K562 (cell line): ENCODE measurements around the gene WDR46. TPM values are rescaled to one million over a fixed set of nuclear protein-coding genes. Genes with fewer than 3 reads are reported as not detected.
A peak's percentile ranks its signal among the peaks of the same experiment; 100 is the strongest.

Source experiments
- E2F5 ChIP-seq: sonication (generic); formaldehyde crosslinking; IDR thresholded peaks from 2 replicates; pipeline ENCODE4 v1.8.0; 2022; ENCODE audit warnings: mild to moderate bottlenecking, missing genetic modification reagents
- GATAD2B ChIP-seq: fragments of 450-650 bp; IDR thresholded peaks from 2 replicates; pipeline ENCODE4 v1.6.1; 2017; ENCODE audit warnings: mild to moderate bottlenecking, borderline replicate concordance
- HEY1 ChIP-seq: fragments of 250-450 bp; sonication (Bioruptor Pico); IDR thresholded peaks from 2 replicates; pipeline ENCODE4 v1.5.0; 2020; ENCODE audit warnings: mild to moderate bottlenecking, moderate library complexity, borderline replicate concordance
- KDM1A ChIP-seq, 2 experiments: fragments of 450-650 bp; IDR thresholded peaks; 2 replicates each; pipeline ENCODE4 v1.6.1; 2016; ENCODE audit warnings: mild to moderate bottlenecking in 2 of 2
- KDM2B ChIP-seq: fragments of 250-450 bp; sonication (Bioruptor Pico); IDR thresholded peaks from 2 replicates; pipeline ENCODE4 v1.8.0; 2021; ENCODE audit warnings: mild to moderate bottlenecking, moderate library complexity
- MYC ChIP-seq, 2 experiments: fragments of 250-450 bp in 1 of 2; sonication (Bioruptor Pico) in 1 of 2; IDR thresholded peaks; 2 replicates each; pipeline versions ENCODE4 v1.5.1 to v1.6.1; 2012 to 2021; ENCODE audit warnings: low read depth in 2 of 2, borderline replicate concordance in 1 of 2, improper control_type of control experiment in 1 of 2, low read length in 1 of 2, mild to moderate bottlenecking in 1 of 2, moderate library complexity in 1 of 2
- NFRKB ChIP-seq: fragments of 450-650 bp; IDR thresholded peaks from 2 replicates; pipeline ENCODE4 v1.6.1; 2016; ENCODE audit warnings: low read depth
- RBM17 ChIP-seq: fragments of 200-400 bp; formaldehyde crosslinking; IDR thresholded peaks from 2 replicates; pipeline ENCODE4 v1.6.1; 2017; ENCODE audit warnings: low read depth, mild to moderate bottlenecking, low read length, borderline replicate concordance
- RBM25 ChIP-seq: fragments of 200-400 bp; formaldehyde crosslinking; IDR thresholded peaks from 2 replicates; pipeline ENCODE4 v1.6.1; 2018; ENCODE audit warnings: low read length, low read depth, moderate library complexity; ENCODE audit not compliant: severe bottlenecking
- RBM34 ChIP-seq: fragments of 200-400 bp; formaldehyde crosslinking; IDR thresholded peaks from 2 replicates; pipeline ENCODE4 v1.6.1; 2018; ENCODE audit warnings: low read length, borderline replicate concordance; ENCODE audit not compliant: insufficient read depth
- SMARCA5 ChIP-seq: fragments of 450-650 bp; IDR thresholded peaks from 2 replicates; pipeline ENCODE4 v1.6.1; 2016
- SPI1 ChIP-seq: IDR thresholded peaks from 2 replicates; pipeline ENCODE4 v1.6.1; 2011; ENCODE audit warnings: low read depth, low read length, control low read depth, borderline replicate concordance
- TFE3 ChIP-seq: fragments of 450-650 bp; formaldehyde crosslinking; IDR thresholded peaks from 2 replicates; pipeline ENCODE4 v1.4.0; 2020; ENCODE audit warnings: mild to moderate bottlenecking, mixed read lengths
- YBX1 ChIP-seq: fragments of 450-650 bp; IDR thresholded peaks from 2 replicates; pipeline ENCODE4 v1.7.1; 2016; ENCODE audit warnings: mild to moderate bottlenecking
- ZBTB9 ChIP-seq: fragments of 450-650 bp; formaldehyde crosslinking; IDR thresholded peaks from 2 replicates; pipeline ENCODE4 v1.4.0; 2020; ENCODE audit warnings: mild to moderate bottlenecking, moderate library complexity
- ZFP36 ChIP-seq: fragments of 150-350 bp; IDR thresholded peaks from 2 replicates; pipeline ENCODE4 v1.6.1; 2018; ENCODE audit warnings: low read length, low read depth; ENCODE audit not compliant: partially characterized antibody
- ZMIZ1 ChIP-seq, 2 experiments: fragments of 150-350 bp in 1 of 2; IDR thresholded peaks; 2 replicates each; pipeline ENCODE4 v1.6.1; 2012 to 2016; ENCODE audit warnings: low read depth in 2 of 2, low read length in 2 of 2, mild to moderate bottlenecking in 1 of 2, moderate library complexity in 1 of 2
- ZNF24 ChIP-seq: fragments of 450-650 bp; IDR thresholded peaks from 2 replicates; pipeline ENCODE4 v1.6.1; 2016
- ZNF436 ChIP-seq: fragments of 250-450, 450-650 bp; sonication (Bioruptor Pico); formaldehyde crosslinking; IDR thresholded peaks from 2 replicates; pipeline ENCODE4 v1.7.0; 2020; ENCODE audit warnings: mild to moderate bottlenecking
- ZNF57 ChIP-seq: fragments of 450-650 bp; formaldehyde crosslinking; IDR thresholded peaks from 2 replicates; pipeline ENCODE4 v1.4.0; 2020; ENCODE audit warnings: mild to moderate bottlenecking, moderate library complexity
- ZNF644 ChIP-seq: fragments of 200-800 bp; sonication (Bioruptor generic); IDR thresholded peaks from 2 replicates; pipeline ENCODE4 v1.6.1; 2016; ENCODE audit warnings: low read depth, missing genetic modification characterization, missing compliant biosample characterization
- polyA plus RNA-seq, 8 experiments: library from polyadenylated mRNA; depleted of rRNA in 4 of 8; stranded (reverse) in 5 of 8; unstranded in 3 of 8; fragments of >200 nt; fragmentation: Nextera tagmentation in 2 of 8; fragmentation: Illumina TruSeq in 1 of 8; extraction: Ambion mirVana in 2 of 8; extraction: Trizol in 1 of 8; gene quantifications; 2 replicates each; pipeline versions ENCODE4 v1.2.1 to v1.2.3, GENCODE V29; 2011 to 2014; ENCODE audit warnings: inconsistent platforms in 1 of 8, missing spikeins in 1 of 8
- total RNA-seq, 7 experiments: library from RNA; depleted of rRNA in 6 of 7; stranded (reverse); fragments of >200 nt in 6 of 7; fragmentation: Illumina TruSeq in 2 of 7; extraction: Trizol in 2 of 7; gene quantifications; 2 replicates each; pipeline versions ENCODE4 v1.2.1 to v1.2.3, GENCODE V29; 2011 to 2021; ENCODE audit warnings: low replicate concordance in 1 of 7

Gene WDR46
- total and polyA plus RNA-seq, 9 of the 15 experiments (the other 6 are each of a cell fraction or from before 2014, with no cell fraction given): 8.9 to 146 (median 93.1) TPM

- TF ChIP-seq ZNF644 (tag) (no peak), RBM25 (peak; percentile 97), YBX1 (no peak), KDM1A (IDR thresholded peaks at IDR 0.05) (peak; percentile 89 to 90), E2F5 (CRISPR knock-in tag) (0 out of 2 replicates have a peak, but pooled peaks have one; percentile 26), TFE3 (CRISPR knock-in tag) (no peak), KDM2B (CRISPR knock-in tag) (no peak), ZNF24 (no peak), RBM17 (no peak), GATAD2B (peak; percentile 36; the same call in 1 of the 2 replicates), SPI1 (no peak), HEY1 (CRISPR knock-in tag) (no peak), ZFP36 (peak; percentile 98), ZNF57 (CRISPR knock-in tag) (no peak), ZMIZ1 (IDR thresholded peaks at IDR 0.05; ENCODE audit: low read depth in 2 of 2, low read length in 2 of 2) (no peak), ZNF436 (CRISPR knock-in tag) (no peak), RBM34 (no peak), SMARCA5 (peak; percentile 88; the same call in 1 of the 2 replicates), MYC (IDR thresholded peaks at IDR 0.05; ENCODE audit: low read depth, low read length) (no peak), MYC (CRISPR knock-in tag; IDR thresholded peaks at IDR 0.05; ENCODE audit: borderline replicate concordance, low read depth) (no peak), NFRKB (no peak), ZBTB9 (CRISPR knock-in tag) (no peak)
Measured at GRCh38 chr6:33271117-33271467, 17.9 kb downstream of the WDR46 start (continued).
